GM21390 (cell line): Measurements from ENCODE around the gene ZNF845.
"Not testable (repeated sequence)": the region's sequence is repeated elsewhere in the genome, so short reads cannot be mapped to it uniquely, and the experiment has no call there.

Source experiments
- ATAC-seq: cut with Tn5 transposase; IDR thresholded peaks from one replicate; pipeline ENCODE4 v1.9.1; 2021; ENCODE audit not compliant: unreplicated experiment

The ZNF845 gene

GRCh38 chr19:53333463-53334449 is at the start of gene ZNF845:
ZNF845 (plus strand) TSS chr19:53333749; CDS start chr19:53341308, 7,559 bp downstream.
- peak; percentile 93 for ATAC-seq

- no peak for ATAC-seq
Observed at GRCh38 chr19:53285087-53285486, 48.5 kb upstream of the ZNF845 start.

DNA sequence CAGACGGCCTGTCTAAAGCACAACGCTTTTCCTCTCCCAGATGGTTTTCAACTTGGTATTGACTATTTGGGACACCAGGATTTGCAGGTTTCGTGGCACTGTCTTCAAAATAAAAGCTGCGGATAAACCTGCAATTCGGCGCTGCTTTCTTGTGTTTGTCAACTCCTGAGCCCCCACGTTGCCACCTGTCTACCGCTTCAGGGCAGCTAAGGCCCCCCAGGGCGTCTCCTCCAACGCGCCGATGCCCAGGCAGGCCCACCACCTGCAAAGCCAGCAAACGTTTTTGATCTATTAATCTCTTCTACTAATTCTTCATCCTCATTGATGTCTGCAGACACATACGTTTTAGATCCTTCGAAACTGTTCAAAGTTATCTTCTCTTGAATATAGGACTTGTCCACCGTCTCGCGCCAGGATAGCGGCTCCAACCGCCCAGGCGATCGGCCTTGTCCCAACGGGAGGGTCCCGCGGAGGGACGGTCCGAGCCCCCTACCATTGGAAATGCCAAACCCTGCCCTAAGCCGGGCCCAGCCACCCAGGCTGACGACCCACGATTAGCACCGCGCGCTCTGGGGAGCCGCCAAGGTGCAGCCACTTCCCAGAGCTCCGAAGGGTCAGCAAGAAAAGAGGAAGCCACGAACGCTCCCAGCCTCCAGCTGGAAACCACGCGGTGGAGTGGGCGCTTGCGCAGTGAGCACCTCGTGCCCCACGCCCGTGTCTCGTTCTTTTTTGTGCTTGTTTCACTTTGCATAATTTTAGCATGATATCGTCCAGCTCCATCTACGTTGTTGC is 42.6 kb upstream of the ZNF845 start:
- no peak for ATAC-seq

- ATAC-seq: no peak
Observed at GRCh38 chr19:53294786-53295441, 38.6 kb upstream of the ZNF845 start.

DNA sequence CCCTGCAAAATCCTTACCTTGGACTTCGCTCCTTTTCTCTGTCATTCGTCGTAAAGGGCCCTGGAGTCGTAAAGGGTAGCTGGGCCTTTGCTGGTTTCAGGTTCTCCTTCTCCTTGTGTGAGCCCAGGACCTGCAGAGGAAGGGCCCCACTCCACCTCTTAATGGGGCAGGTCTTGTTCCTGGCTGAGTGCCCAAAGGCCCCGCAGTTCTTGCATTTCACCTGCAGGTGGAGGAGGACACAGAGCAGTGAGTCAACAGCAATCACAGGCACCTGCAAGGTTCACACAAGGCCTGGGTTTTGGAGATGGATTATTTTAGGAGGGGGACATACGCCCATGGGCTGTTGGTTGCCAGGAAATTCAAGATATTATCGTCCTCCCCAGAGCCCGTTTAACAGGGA is 32.2 kb upstream of the ZNF845 start:
- ATAC-seq: not testable (repeated sequence)

DNA sequence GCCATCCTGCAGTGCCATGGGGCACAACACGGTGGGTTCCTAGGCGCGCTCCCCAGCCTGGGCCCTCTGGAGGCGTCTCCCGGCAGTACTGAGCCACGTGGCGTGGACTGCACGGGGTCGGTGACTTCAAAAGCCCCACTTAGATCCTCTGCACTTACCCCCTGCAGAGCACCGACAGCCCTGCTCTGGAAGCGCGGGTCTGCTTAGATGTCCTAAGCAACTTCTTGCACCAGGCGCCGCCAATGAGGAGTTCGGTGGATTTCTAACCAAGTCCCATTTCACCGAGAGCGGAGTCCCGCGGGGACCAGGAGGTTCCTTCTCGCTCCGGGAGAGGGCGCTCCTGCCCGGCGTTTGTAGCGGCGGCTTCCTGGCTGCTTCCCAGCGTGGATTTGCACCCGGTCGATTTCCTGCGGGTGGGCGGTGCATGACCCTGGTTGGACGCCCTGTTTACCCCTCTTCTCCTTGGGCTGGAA is 25.2 kb upstream of the ZNF845 start:
- ATAC-seq: no peak

- ATAC-seq: no peak
Observed at GRCh38 chr19:53311044-53311443, 22.5 kb upstream of the ZNF845 start.

DNA sequence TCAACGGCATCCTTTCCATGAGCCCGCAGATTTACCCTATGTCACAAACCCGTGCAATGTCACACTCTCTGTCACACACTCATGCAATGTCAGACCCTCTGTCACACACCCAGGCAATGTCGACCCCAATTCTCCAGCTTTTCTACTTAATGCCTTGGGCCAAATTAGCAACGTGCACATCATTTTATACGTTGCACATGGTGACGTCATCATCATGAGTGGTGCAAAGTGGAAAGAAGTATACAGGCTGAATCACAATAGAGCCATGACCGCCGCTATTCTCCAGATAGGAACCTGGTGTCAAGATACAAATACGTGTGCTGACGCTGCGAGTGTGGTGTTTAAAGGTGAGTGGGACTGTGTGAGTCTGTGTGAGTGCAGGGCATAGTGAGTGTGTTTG is 21.7 kb upstream of the ZNF845 start:
- ATAC-seq: no peak

GRCh38 chr19:53328967-53329366 is 4.6 kb upstream of the ZNF845 start:
- ATAC-seq: no peak

GRCh38 chr19:53332484-53332883 is 1.1 kb upstream of the ZNF845 start:
- no peak for ATAC-seq

- ATAC-seq: peak; percentile 18
Observed at GRCh38 chr19:53333066-53333462, 485 bp upstream of the ZNF845 start.

GRCh38 chr19:53344403-53344802 is 10.9 kb downstream of the ZNF845 start:
- ATAC-seq: not testable (repeated sequence)

DNA sequence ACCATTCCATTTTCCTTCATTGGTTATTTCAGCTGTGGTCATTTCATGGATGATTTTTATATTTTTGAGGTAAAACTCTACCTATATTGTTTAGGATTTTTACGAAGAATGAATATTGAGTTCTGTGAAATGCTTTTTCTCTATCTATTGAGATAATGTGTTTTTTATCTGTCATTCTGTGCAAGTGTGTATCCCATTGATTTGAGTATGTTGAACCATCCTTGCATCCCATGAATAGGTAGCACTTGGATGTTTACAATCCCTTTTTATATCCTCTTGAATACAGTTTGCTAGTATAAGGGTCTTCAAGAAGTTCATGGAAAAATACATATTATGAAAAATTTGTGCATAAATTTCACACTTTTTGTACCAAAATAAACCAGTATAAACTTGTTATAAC is 22.2 kb downstream of the ZNF845 start:
- no peak for ATAC-seq

DNA sequence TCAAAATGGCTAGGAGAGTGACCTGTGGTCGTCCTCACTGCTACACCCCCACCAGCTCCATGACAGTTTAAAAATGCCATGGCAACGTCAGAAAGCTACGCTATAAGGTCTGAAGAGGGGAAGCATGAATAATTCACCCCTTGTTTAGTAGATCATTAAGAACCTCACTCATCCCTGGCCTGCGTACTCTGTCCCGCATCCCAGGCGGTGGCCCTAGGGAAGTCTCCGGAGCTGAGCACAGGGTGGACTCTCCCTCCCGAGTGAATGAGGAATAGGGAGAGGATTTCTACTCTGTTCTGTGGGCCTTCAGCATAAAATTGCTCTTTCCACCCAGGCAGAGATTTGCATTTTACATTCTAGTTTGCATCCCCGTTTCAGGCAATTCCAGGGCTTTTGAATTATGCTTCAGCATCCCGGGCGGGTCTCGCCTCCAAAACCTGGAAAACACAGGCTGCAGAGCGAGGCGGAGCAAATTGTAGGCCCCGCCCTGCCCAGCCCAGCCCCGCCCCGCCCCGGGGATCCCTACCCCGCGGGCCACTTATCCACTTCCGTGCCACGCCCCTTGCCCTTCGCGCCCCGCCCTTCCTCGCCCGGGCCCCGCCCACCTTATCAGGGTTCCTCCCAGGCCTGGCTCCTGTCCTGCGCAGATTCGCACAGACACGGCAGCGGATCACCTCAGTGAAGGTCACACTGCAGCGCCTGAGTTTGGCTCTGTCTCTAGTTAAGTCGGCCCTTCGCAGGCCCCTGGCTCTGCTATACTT is 24.5 kb downstream of the ZNF845 start:
- ATAC-seq: no peak

DNA sequence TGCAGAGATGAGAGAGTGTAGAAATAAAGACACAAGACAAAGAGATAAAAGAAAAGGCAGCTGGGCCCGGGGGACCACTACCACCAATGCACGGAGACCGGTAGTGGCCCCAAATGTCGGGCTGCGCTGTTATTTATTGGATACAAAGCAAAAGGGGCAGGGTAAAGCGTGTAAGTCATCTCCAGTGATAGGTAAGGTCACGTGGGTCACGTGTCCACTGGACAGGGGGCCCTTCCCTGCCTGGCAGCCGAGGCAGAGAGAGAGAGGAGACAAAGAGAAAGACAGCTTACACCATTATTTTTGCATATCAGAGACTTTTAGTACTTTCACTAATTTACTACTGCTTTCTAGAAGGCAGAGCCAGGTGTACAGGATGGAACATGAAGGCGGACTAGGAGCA is 26.5 kb downstream of the ZNF845 start:
- not testable (repeated sequence) for ATAC-seq

DNA sequence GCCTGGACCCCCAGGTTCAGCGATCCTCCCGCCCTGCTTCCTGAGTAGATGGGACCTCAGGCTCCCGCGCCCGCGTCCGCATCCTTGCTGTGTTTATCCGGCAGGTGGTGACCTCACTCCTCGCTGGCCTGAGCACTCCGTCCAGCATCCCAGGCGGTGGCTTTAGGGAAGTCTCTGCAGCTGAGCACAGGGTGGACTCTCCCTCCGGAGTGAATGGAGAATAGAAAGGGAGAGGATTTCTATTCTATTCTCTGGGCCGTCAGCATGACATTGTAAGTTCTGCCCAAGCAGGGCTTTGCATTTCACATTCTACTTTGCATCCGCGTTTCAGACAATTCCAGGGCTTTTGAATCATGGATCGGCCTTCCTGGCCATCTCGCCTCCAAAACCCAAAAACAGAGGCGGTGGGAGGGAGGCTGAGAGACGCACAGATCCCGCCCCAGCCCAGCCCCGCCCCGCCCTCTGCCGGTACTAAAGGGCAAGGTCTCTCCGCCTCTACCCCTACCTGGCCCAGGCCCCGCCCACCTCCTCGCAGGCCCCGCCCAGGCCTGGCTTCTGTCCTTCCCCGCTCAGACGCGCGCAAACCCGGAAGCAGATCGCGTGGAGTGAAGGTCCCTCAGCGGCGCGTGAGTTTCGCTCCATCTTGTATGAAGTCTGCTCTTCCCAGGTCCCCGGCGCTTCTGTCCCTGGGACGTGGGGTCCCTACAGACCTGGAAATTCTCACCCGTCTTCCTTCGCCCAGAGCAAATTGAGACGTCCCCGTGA is 31.8 kb downstream of the ZNF845 start, which contains the start of gene ZNF525:
TSS of gene ZNF525 (plus strand) at position 572 of the 765 bp plus-strand sequence. CDS start 6,577 bp downstream, outside the sequence.
- peak; percentile 97 for ATAC-seq

DNA sequence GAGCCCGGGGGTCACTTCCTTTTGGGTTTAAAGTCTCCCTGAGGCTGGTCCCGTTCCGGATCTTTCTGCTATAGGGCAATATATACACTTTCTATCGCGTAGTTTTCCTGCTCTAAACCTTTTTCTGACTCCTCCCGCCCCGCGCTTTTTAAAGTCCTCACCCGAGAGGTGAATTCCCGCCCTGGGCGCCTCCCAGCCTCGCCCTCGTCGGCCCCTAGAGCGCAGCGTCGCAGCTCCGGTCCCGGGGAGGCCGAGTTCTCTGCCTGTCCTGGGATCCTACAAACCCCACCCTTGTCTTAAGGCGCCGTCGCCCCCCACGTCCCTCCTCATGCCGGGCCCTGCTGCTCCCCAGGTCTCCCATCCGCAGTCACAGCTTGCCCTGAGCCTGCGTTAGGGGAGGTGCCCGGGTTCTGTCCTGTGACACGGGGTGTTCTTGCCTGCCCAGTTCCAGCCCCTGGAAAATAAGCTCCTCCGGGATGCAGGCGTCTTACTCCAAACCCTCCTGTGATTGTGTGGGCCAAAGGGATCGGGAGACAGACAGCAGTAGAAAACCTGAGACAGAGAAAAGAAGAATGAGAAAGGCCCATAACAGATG is 32.4 kb downstream of the ZNF845 start:
- peak; percentile 47 for ATAC-seq

DNA sequence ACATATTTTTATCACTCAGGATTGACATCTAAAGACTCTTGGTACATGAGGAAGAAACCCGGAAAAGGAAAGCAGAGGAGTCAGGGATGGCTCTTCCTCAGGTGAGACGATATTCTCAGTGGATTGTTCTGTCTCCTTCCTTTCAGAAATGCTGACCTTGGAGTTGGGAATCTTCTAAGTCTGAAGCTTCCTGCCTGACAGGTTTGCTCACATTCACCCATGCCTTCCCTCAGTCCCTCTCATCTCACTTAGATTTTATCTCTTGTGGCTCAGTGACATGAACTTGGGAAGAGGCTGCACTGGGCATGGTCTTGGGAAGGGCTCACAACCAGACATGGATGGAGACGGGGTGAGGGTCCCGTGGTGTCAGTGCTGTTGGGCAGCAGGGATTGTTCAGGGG is 38.6 kb downstream of the ZNF845 start:
- no peak for ATAC-seq

DNA sequence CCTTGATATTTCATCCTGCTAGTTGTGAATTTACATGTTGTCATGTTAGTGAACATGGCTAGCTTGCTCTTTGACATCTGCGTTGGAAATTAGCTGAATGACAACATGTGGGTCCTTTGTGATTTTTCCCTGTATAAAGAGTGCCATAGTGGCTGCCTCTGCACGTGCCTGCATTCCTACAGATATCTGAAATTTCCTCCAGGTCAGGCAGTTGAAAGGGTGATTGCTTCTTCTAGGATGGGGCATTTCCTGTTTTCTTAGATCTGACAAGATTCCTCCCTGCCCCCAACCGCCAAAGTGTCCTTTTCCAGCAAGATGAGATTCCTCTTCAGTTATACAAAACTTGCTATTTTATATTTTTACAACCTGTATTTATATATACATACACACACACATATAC is 40.7 kb downstream of the ZNF845 start:
- no peak for ATAC-seq
